K562 (cell line): Measurements from ENCODE around the gene GDF15. TPM values are rescaled to one million over a fixed set of nuclear protein-coding genes. Genes with fewer than 3 reads are reported as not detected.
A peak's percentile ranks its signal among the peaks of the same experiment; 100 is the strongest.

ENCODE experiments used
- ATF7 ChIP-seq: fragments of 450-650 bp; IDR thresholded peaks from 2 replicates; pipeline ENCODE4 v1.7.1; 2014; ENCODE audit warnings: mild to moderate bottlenecking, moderate library complexity
- COPS2 ChIP-seq: fragments of 450-650 bp; conservative IDR thresholded peaks from 2 replicates; pipeline ENCODE4 v1.6.1; 2016; ENCODE audit warnings: mild to moderate bottlenecking, moderate library complexity
- E2F3 ChIP-seq: fragments of 250-450 bp; sonication (Bioruptor Pico); IDR thresholded peaks from 2 replicates; pipeline ENCODE4 v1.4.0; 2020; ENCODE audit warnings: mild to moderate bottlenecking
- FIP1L1 ChIP-seq: fragments of 200-400 bp; formaldehyde crosslinking; IDR thresholded peaks from 2 replicates; pipeline ENCODE4 v1.6.1; 2018; ENCODE audit warnings: mild to moderate bottlenecking, low read depth, low read length; ENCODE audit not compliant: poor library complexity, severe bottlenecking
- HMGXB4 ChIP-seq: sonication (generic); formaldehyde crosslinking; IDR thresholded peaks from 2 replicates; pipeline ENCODE4 v1.8.1; 2023; ENCODE audit warnings: mild to moderate bottlenecking, missing genetic modification reagents
- MYNN ChIP-seq, 2 experiments: sonication (generic); formaldehyde crosslinking in 1 of 2; IDR thresholded peaks; 2 replicates each; pipeline versions ENCODE4 v1.5.0 to v1.6.1; 2016 to 2020; ENCODE audit warnings: antibody characterized with exemption in 1 of 2, missing genetic modification reagents in 1 of 2
- RAD21 ChIP-seq, 2 experiments: fragments of 250-450 bp in 1 of 2; fragments of 450-650 bp in 1 of 2; sonication (Bioruptor Pico) in 1 of 2; formaldehyde crosslinking in 1 of 2; IDR thresholded peaks in 1 of 2; conservative IDR thresholded peaks in 1 of 2; 2 replicates each; pipeline versions ENCODE4 v1.4.0 to v1.8.0; 2020 to 2022; ENCODE audit warnings: mild to moderate bottlenecking in 2 of 2, moderate library complexity in 1 of 2
- RBM22 ChIP-seq: fragments of 200-400 bp; formaldehyde crosslinking; IDR thresholded peaks from 2 replicates; pipeline ENCODE4 v1.6.1; 2018; ENCODE audit warnings: low read length, low read depth; ENCODE audit not compliant: poor library complexity, severe bottlenecking
- RBM39 ChIP-seq: fragments of 200-400 bp; formaldehyde crosslinking; optimal IDR thresholded peaks from 2 replicates; pipeline ENCODE3; 2018; ENCODE audit warnings: low read depth, low read length
- ZKSCAN1 ChIP-seq: fragments of 150-350 bp; IDR thresholded peaks from 2 replicates; pipeline ENCODE4 v1.6.1; 2016; ENCODE audit warnings: low read depth, low read length
- ZNF609 ChIP-seq: sonication (generic); formaldehyde crosslinking; IDR thresholded peaks from 2 replicates; pipeline ENCODE4 v1.8.1; 2023; ENCODE audit warnings: missing genetic modification reagents, mild to moderate bottlenecking, borderline replicate concordance
- polyA plus RNA-seq, 8 experiments: library from polyadenylated mRNA; depleted of rRNA in 4 of 8; stranded (reverse) in 5 of 8; unstranded in 3 of 8; fragments of >200 nt; fragmentation: Nextera tagmentation in 2 of 8; fragmentation: Illumina TruSeq in 1 of 8; extraction: Ambion mirVana in 2 of 8; extraction: Trizol in 1 of 8; gene quantifications; 2 replicates each; pipeline versions ENCODE4 v1.2.1 to v1.2.3, GENCODE V29; 2011 to 2014; ENCODE audit warnings: inconsistent platforms in 1 of 8, missing spikeins in 1 of 8
- total RNA-seq, 7 experiments: library from RNA; depleted of rRNA in 6 of 7; stranded (reverse); fragments of >200 nt in 6 of 7; fragmentation: Illumina TruSeq in 2 of 7; extraction: Trizol in 2 of 7; gene quantifications; 2 replicates each; pipeline versions ENCODE4 v1.2.1 to v1.2.3, GENCODE V29; 2011 to 2021; ENCODE audit warnings: low replicate concordance in 1 of 7

GDF15 gene
- total and polyA plus RNA-seq, 9 of the 15 experiments (the other 6 are each of a cell fraction or from before 2014, with no cell fraction given), result 2.3 to 82.4 (median 12.5) TPM

- TF ChIP-seq ATF7 (peak; percentile 84), COPS2 (no peak), HMGXB4 (CRISPR knock-in tag) (peak; percentile 94), E2F3 (0 out of 2 replicates have a peak, but pooled peaks have one; percentile 41), RBM22 (peak; percentile 98), ZNF609 (CRISPR knock-in tag) (peak; percentile 86; the same call in 1 of the 2 replicates), ZKSCAN1 (peak; percentile 73), MYNN (IDR thresholded peaks at IDR 0.05) (peak; percentile 82), MYNN (CRISPR knock-in tag; IDR thresholded peaks at IDR 0.05) (no peak), RBM39 (peak; percentile 68), RAD21 (CRISPR knock-in tag; conservative IDR thresholded peaks at IDR 0.05 in 1 of 2, IDR thresholded peaks at IDR 0.05 in 1 of 2) (peak; percentile 73 to 79), FIP1L1 (peak; percentile 90)
Measured at GRCh38 chr19:18385675-18386542, at the start of gene GDF15 (continued).
